ENCODE data around the gene UGT1A10.

GRCh38 chr2:233714121-233714520 lies 77.9 kb downstream of the UGT1A10 start:
- TF ChIP-seq EP300 (IDR thresholded peaks at IDR 0.05; ENCODE audit: borderline replicate concordance) (no peak), CEBPB (IDR thresholded peaks at IDR 0.05) (no peak), TEAD4 (IDR thresholded peaks at IDR 0.05) (no peak), TCF12 (IDR thresholded peaks at IDR 0.05; ENCODE audit: low read depth) (no peak), CREB1 (IDR thresholded peaks at IDR 0.05; ENCODE audit: low read depth) (no peak), NFIC (IDR thresholded peaks at IDR 0.05) (no peak), REST (IDR thresholded peaks at IDR 0.05; ENCODE audit: low read depth) (no peak), EGR1 (IDR thresholded peaks at IDR 0.05) (no peak), YY1 (IDR thresholded peaks at IDR 0.05; ENCODE audit: low read depth) (no peak), RAD21 (IDR thresholded peaks at IDR 0.05; ENCODE audit: low read depth) (no peak), TAF1 (IDR thresholded peaks at IDR 0.05; ENCODE audit: low read depth) (no peak), ZBTB7A (IDR thresholded peaks at IDR 0.05; ENCODE audit: low read depth) (no peak), FOXM1 (IDR thresholded peaks at IDR 0.05; ENCODE audit: borderline replicate concordance, low read depth) (no peak)
- TF ChIP-seq, protein P1, sequence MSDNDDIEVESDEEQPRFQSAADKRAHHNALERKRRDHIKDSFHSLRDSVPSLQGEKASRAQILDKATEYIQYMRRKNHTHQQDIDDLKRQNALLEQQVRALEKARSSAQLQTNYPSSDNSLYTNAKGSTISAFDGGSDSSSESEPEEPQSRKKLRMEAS (IDR thresholded peaks at IDR 0.05), result no peak

Measured in Ishikawa (cell line).